AG04450 (cell line): Measurements from ENCODE around the gene SLC22A7. TPM values are rescaled to one million over a fixed set of nuclear protein-coding genes. Genes with fewer than 3 reads are reported as not detected.

ENCODE experiments used
- CTCF ChIA-PET: fragments of 300-600, 350-600 bp; formaldehyde crosslinking; extraction: SDS; loops from one replicate; lab custom pipeline; 2022; ENCODE audit warnings: antibody characterized with exemption, inconsistent platforms; lab: Charles Lee
- POLR2A ChIA-PET: fragments of 350-600 bp; formaldehyde crosslinking; extraction: SDS; loops from one replicate; lab custom pipeline; 2021; ENCODE audit warnings: antibody characterized with exemption, inconsistent platforms; lab: Yijun Ruan, JAX
- DNase-seq: peaks from one replicate; pipeline ENCODE4 v3.0.0-alpha.2; 2011; ENCODE audit warnings: low read depth, low spot score
- H3K27ac ChIP-seq: one replicate; pipeline ENCODE4 v1.5.1; 2012; ENCODE audit warnings: low read depth, low read length, control low read depth
- H3K27me3 ChIP-seq: one replicate; pipeline ENCODE4 v1.6.0; 2012; ENCODE audit warnings: low read length; ENCODE audit not compliant: control insufficient read depth, insufficient read depth
- H3K4me3 ChIP-seq: 2 replicates; pipeline ENCODE4 v1.5.1; 2011; ENCODE audit warnings: mild to moderate bottlenecking, low read depth, low read length, control low read depth
- H3K9me3 ChIP-seq: 2 replicates; pipeline ENCODE4 v1.5.1; 2012; ENCODE audit warnings: low read length; ENCODE audit not compliant: control insufficient read depth, insufficient read depth
- CTCF ChIP-seq: IDR thresholded peaks from 2 replicates; pipeline ENCODE4 v1.5.1; 2011; ENCODE audit warnings: low read depth, low read length, control low read depth, inconsistent platforms
- polyA plus RNA-seq: library from polyadenylated mRNA; depleted of rRNA; stranded (reverse); fragments of >200 nt; gene quantifications from 2 replicates; pipeline ENCODE4 v1.2.3, GENCODE V29; 2011

The SLC22A7 gene
- polyA plus RNA-seq, 1 experiment: not detected

GRCh38 chr6:43331470-43331869, 33.4 kb downstream of the SLC22A7 start:
- TF ChIP-seq CTCF: no peak
- no peak for DNase-seq
- CTCF ChIA-PET: no interaction called here
- H3K27me3 ChIP-seq: no peaks in the 10 kb centered on the region
- no peak overlapping the region for H3K27ac ChIP-seq
- POLR2A ChIA-PET: no interaction called here
- no peak overlapping the region for H3K4me3 ChIP-seq
- no peaks in the 10 kb centered on the region for H3K9me3 ChIP-seq

- Histone ChIP-seq H3K27me3 (no peaks in the 10 kb centered on the region), H3K27ac (no peak overlapping the region), H3K4me3 (no peak overlapping the region), H3K9me3 (no peaks in the 10 kb centered on the region)
- POLR2A ChIA-PET: no interaction called here
- no peak for DNase-seq
- no peak for TF ChIP-seq CTCF
- CTCF ChIA-PET: no interaction called here
These were observed 33.8 kb downstream of the SLC22A7 start for GRCh38 chr6:43331891-43332290.

GRCh38 chr6:43334466-43335095, 36.5 kb downstream of the SLC22A7 start:
- Histone ChIP-seq H3K27me3 (no peaks in the 10 kb centered on the region), H3K27ac (no peak overlapping the region), H3K4me3 (no peak overlapping the region), H3K9me3 (no peaks in the 10 kb centered on the region)
- POLR2A ChIA-PET: no interaction called here
- peak; percentile 13 for DNase-seq
- peak; percentile 71 for TF ChIP-seq CTCF
- CTCF ChIA-PET: interaction anchor here (0.6 to 3.9 kb wide), 25 partner anchors 9 to 178 kb away, joined by 3 to 47 read pairs (median 4); partner anchors contain the start of genes CRIP3 and DNPH1

GRCh38 chr6:43335469-43335868, 37.4 kb downstream of the SLC22A7 start:
- no peak for TF ChIP-seq CTCF
- ChIA-PET POLR2A (interaction anchor here (0.7 kb wide), 1 partner anchor 431 kb away, joined by 3 read pairs; no protein-coding TSS in a partner anchor), CTCF (interaction anchor here (0.8 to 3.9 kb wide), 11 partner anchors 8 to 107 kb away, joined by 3 to 47 read pairs (median 6); partner anchors contain the start of genes CRIP3 and DNPH1)
- no peaks in the 10 kb centered on the region for H3K9me3 ChIP-seq
- H3K4me3 ChIP-seq: no peak overlapping the region
- no peak overlapping the region for H3K27ac ChIP-seq
- H3K27me3 ChIP-seq: no peaks in the 10 kb centered on the region
- DNase-seq: no peak

- CTCF ChIA-PET: interaction anchor here (0.6 to 3.9 kb wide), 3 partner anchors 73 to 332 kb away, joined by 3 to 47 read pairs (median 4); partner anchors contain the start of gene DNPH1
- H3K9me3 ChIP-seq: no peaks in the 10 kb centered on the region
- TF ChIP-seq CTCF: no peak
- no peak for DNase-seq
- POLR2A ChIA-PET: no interaction called here
- H3K27ac ChIP-seq: no peak overlapping the region
- H3K4me3 ChIP-seq: no peak overlapping the region
- no peaks in the 10 kb centered on the region for H3K27me3 ChIP-seq
These were observed 38.3 kb downstream of the SLC22A7 start for GRCh38 chr6:43336382-43336781.
